ENCODE data around the gene ATP8A2.

ATP8A2 gene

DNA sequence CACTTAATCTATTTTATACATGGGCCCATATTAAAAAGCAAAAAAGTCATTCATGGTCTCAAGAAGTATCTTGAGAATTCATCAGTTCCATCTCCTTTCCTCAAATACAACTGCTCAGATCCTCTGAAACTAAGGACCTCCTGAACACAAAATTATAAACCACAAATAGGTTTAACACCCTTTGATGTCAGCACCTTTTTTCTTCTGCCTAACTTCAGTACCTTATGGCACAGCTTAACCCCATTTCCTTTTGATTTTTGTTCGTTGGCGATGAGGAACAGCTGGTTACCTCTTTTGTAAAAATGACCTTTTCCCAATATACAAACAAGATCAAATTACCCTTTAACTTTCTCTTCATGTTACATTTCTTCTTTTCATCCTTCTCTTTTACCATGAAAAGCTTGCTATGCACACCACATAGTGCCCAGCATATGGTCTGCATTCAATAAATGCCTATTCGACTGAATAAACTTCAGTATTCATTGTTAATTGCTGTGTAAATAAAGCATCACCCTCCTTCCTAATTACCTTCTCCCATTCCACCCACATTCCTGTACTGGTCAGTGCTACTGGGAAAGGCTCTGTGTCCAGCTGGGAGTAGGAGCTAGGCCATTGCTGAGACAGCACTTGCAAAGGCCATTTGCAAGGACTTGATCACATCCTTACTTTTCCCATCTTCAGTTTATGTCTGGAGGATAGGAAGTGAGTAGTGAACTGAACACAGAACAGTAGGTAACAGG, 362.1 kb downstream of the ATP8A2 start:
- Histone ChIP-seq H3K36me3 (ENCODE audit: control insufficient read depth, insufficient read depth, low read length) (no peaks in the 10 kb centered on the region), H3K27me3 (ENCODE audit: control insufficient read depth, insufficient read depth, low read length) (no peaks in the 10 kb centered on the region), H3K4me3 (ENCODE audit: low read length) (no peak overlapping the region), H3K27ac (ENCODE audit: low read depth, low read length) (no peak overlapping the region), H3K9ac (ENCODE audit: low read length) (no peak overlapping the region), H3K4me1 (ENCODE audit: control insufficient read depth, insufficient read depth, low read length) (no peaks in the 10 kb centered on the region)

DNA sequence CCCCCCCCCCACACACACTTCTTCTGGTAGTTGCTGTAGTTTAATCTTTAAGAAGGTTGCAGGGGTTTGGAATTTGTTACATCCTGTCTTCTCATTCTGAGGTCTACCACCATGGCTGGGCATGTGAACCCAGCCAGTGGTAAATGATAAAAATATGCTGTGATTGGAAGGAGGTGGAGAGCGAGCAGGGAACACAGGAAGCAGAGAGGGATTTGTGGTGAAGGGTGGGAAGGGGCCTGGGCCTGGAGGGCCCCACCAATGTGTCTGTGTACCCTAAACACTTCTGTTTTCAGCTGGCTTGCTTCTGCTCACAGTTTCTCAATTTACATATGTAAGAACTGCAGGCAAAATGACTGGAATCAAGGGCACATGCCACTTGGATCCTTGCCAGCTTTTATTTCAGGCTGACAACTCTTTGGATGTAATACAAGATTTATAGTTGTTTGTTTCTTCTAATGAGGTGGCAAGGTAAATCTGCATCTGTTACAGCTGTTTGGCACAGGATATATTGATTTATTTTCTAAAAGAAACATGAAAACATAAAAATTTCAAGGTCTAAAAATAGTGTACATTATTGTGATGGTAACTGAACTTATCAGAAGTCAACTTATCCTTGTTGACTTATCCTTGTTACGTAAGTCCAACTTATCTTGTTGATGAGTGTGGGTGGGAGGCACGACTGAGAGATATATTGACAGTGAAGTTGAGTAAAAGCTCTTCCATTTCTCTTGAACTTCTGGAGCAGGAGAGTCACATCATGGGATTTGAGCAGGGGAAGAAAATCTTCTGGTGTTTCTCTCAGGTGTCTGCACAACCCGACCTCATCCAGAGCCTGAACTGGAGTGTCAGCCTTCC, 366.8 kb downstream of the ATP8A2 start:
- H3K9ac ChIP-seq (ENCODE audit: low read length) = no peak overlapping the region
- no peak overlapping the region for H3K4me3 ChIP-seq (ENCODE audit: low read length)
- H3K27me3 ChIP-seq (ENCODE audit: control insufficient read depth, insufficient read depth, low read length) = no peaks in the 10 kb centered on the region
- no peaks in the 10 kb centered on the region for H3K36me3 ChIP-seq (ENCODE audit: control insufficient read depth, insufficient read depth, low read length)
- no peaks in the 10 kb centered on the region for H3K4me1 ChIP-seq (ENCODE audit: control insufficient read depth, insufficient read depth, low read length)
- no peak overlapping the region for H3K27ac ChIP-seq (ENCODE audit: low read depth, low read length)

DNA sequence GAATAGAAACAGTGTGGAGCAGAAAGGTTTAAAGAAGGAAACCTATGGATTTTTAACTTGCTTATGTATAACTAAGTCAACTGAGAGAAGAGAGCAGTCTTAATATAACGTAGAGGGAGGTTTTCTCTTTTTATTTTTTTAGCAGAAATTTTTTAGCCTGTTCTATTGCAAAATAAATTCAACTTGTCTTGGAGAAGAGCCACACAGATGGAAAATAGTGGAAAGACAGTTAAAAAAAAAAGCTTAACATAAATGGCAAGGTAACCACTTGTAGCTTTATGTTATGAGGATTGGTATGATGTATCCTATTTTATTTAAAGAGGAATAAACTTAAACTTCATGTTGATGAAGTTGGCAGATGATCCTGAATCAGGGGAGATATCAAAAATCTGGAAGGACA, 367.6 kb downstream of the ATP8A2 start:
- no peaks in the 10 kb centered on the region for H3K4me1 ChIP-seq (ENCODE audit: control insufficient read depth, insufficient read depth, low read length)
- H3K9ac ChIP-seq (ENCODE audit: low read length) = no peak overlapping the region
- H3K4me3 ChIP-seq (ENCODE audit: low read length) = no peak overlapping the region
- no peaks in the 10 kb centered on the region for H3K36me3 ChIP-seq (ENCODE audit: control insufficient read depth, insufficient read depth, low read length)
- H3K27ac ChIP-seq (ENCODE audit: low read depth, low read length) = no peak overlapping the region
- no peaks in the 10 kb centered on the region for H3K27me3 ChIP-seq (ENCODE audit: control insufficient read depth, insufficient read depth, low read length)

DNA sequence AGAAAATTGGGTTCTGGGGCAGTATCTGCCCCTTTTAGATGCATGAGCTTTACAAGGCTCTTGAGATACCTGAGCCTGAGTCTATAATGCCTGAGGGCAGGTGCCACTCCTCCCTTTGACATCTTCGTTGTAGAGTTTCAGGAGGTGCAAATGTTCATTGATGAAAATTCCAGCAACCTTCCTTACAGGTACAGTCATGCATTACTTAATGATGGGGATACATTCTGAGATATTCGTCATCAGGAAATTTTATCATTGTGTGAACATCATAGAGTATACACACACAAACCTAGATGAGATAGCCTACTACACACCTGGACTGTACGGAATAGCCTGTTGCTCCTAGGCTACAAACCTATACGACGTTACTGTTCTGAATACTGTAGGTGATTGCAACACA, 370.0 kb downstream of the ATP8A2 start:
- Histone ChIP-seq H3K27ac (ENCODE audit: low read depth, low read length) (no peak overlapping the region), H3K4me3 (ENCODE audit: low read length) (no peak overlapping the region), H3K9ac (ENCODE audit: low read length) (no peak overlapping the region)

DNA sequence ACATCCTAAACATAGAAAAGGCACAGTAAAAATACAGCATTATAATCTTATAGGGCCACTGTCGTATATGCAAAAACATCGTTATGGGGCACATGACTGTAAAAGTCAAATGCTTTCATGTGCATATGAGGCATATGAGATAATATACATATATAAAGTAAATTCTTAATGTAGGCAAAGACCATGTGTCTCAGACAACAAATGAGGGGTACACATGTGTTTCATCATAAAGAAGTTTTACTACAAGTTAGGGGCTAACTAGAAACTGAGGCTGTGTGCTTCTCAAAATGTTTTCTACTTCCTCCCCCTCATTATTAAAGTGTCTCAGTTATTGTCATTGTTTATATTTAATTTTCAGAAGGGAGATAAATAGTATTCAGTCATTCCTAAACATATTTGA, 370.4 kb downstream of the ATP8A2 start:
- Histone ChIP-seq H3K4me1 (ENCODE audit: control insufficient read depth, insufficient read depth, low read length) (no peaks in the 10 kb centered on the region), H3K9ac (ENCODE audit: low read length) (no peak overlapping the region), H3K27ac (ENCODE audit: low read depth, low read length) (no peak overlapping the region), H3K4me3 (ENCODE audit: low read length) (no peak overlapping the region), H3K36me3 (ENCODE audit: control insufficient read depth, insufficient read depth, low read length) (no peaks in the 10 kb centered on the region), H3K27me3 (ENCODE audit: control insufficient read depth, insufficient read depth, low read length) (no peaks in the 10 kb centered on the region)

More for the DNA sequence above, 370.0 kb downstream of the ATP8A2 start:
- no peaks in the 10 kb centered on the region for H3K4me1 ChIP-seq (ENCODE audit: control insufficient read depth, insufficient read depth, low read length)
- no peaks in the 10 kb centered on the region for H3K36me3 ChIP-seq (ENCODE audit: control insufficient read depth, insufficient read depth, low read length)
- no peaks in the 10 kb centered on the region for H3K27me3 ChIP-seq (ENCODE audit: control insufficient read depth, insufficient read depth, low read length)

DNA sequence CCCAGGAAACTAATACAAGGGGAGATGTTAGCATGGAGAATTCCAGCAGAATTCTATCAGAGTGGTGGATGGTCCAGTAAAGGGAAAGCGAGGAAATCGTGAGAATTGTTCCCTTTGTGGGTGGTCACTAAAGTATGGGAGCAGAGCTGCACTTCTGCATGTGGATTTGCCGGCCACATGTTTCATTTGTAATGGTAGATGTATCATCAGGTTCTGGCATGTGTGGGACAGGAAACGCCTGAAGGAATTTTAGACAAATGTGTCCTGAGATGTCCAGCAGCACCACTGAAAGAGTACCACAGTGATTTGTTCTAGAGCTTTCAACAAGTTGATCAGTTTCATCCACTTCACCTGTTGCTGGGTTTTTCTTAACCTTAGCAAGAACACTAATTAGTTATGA, 371.6 kb downstream of the ATP8A2 start:
- H3K4me3 ChIP-seq (ENCODE audit: low read length) = no peak overlapping the region
- no peaks in the 10 kb centered on the region for H3K36me3 ChIP-seq (ENCODE audit: control insufficient read depth, insufficient read depth, low read length)
- H3K4me1 ChIP-seq (ENCODE audit: control insufficient read depth, insufficient read depth, low read length) = no peaks in the 10 kb centered on the region
- no peak overlapping the region for H3K9ac ChIP-seq (ENCODE audit: low read length)
- no peaks in the 10 kb centered on the region for H3K27me3 ChIP-seq (ENCODE audit: control insufficient read depth, insufficient read depth, low read length)
- no peak overlapping the region for H3K27ac ChIP-seq (ENCODE audit: low read depth, low read length)

DNA sequence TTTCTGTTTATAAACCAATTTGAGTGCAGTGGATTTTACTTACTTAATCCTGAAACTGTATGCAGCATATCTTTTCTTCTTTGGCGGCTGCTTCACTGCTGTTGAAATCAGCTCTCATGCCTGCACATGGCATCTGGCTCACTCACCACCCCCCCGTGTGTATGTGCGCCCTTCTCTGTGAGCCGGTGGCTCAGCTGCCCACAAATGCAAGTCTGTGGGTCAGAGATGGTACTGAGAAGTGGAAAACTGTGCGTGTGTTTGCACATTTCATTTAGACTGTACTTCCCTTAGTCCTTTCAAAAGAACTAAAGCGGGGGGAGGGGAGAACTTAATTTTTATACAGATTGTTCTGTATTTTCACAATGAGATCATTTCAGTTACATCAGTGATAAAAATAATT, 372.4 kb downstream of the ATP8A2 start:
- H3K9ac ChIP-seq (ENCODE audit: low read length) = no peak overlapping the region
- no peaks in the 10 kb centered on the region for H3K36me3 ChIP-seq (ENCODE audit: control insufficient read depth, insufficient read depth, low read length)
- no peaks in the 10 kb centered on the region for H3K4me1 ChIP-seq (ENCODE audit: control insufficient read depth, insufficient read depth, low read length)
- H3K27me3 ChIP-seq (ENCODE audit: control insufficient read depth, insufficient read depth, low read length) = no peaks in the 10 kb centered on the region
- no peak overlapping the region for H3K4me3 ChIP-seq (ENCODE audit: low read length)
- H3K27ac ChIP-seq (ENCODE audit: low read depth, low read length) = no peak overlapping the region

DNA sequence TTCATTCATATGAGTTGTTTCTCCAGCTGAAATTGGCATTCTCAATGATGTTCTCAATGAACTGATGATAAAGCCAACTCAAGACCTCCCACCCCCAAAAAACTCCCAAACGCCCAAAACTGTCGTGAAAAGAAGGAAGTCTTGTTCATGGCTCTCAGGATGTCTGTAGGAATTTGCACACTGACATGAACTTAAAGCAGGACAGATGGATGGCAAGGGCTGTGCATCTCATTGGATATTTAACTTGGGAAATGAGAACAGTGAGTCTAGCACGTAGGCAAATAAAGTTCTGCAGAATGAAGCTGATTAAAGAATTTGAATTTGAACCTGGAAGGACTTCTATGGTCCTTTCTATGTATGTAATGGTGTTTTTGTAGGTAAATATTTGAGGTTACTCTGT, 374.4 kb downstream of the ATP8A2 start:
- no peaks in the 10 kb centered on the region for H3K27me3 ChIP-seq (ENCODE audit: control insufficient read depth, insufficient read depth, low read length)
- H3K9ac ChIP-seq (ENCODE audit: low read length) = no peak overlapping the region
- H3K27ac ChIP-seq (ENCODE audit: low read depth, low read length) = no peak overlapping the region
- H3K36me3 ChIP-seq (ENCODE audit: control insufficient read depth, insufficient read depth, low read length) = no peaks in the 10 kb centered on the region
- no peak overlapping the region for H3K4me3 ChIP-seq (ENCODE audit: low read length)
- no peaks in the 10 kb centered on the region for H3K4me1 ChIP-seq (ENCODE audit: control insufficient read depth, insufficient read depth, low read length)

DNA sequence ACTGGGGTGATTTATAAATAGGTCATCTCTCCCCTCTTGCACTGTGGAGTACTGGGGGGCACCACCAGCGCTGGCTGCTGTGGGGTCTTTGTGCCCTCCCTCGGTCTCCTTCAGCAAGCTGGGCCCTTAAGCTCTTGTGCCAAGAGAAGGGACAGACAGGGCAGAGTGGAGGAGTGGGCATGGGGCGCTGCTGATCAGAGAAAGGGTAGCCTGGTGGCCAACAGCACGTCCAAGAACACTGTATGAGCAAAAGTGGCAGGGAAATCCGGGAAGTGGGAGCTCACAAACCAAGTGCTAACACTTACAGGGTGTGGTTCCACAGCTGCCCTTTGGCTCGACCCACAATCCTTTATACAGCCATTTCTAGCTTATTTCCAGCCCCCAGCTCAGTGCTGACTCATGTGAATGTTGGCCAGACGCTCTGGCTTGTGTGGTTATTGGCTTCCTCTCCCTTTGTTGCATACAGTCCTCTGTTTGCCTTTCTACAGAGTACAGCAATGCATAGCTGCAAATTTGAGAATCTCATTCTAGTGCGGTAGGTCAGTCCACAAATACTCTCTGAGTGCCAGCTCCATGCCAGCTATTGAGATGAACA, 381.3 kb downstream of the ATP8A2 start:
- Histone ChIP-seq H3K4me3 (ENCODE audit: low read length) (no peak overlapping the region), H3K36me3 (ENCODE audit: control insufficient read depth, insufficient read depth, low read length) (no peaks in the 10 kb centered on the region), H3K27me3 (ENCODE audit: control insufficient read depth, insufficient read depth, low read length) (no peaks in the 10 kb centered on the region), H3K9ac (ENCODE audit: low read length) (no peak overlapping the region), H3K4me1 (ENCODE audit: control insufficient read depth, insufficient read depth, low read length) (no peaks in the 10 kb centered on the region), H3K27ac (ENCODE audit: low read depth, low read length) (no peak overlapping the region)

DNA sequence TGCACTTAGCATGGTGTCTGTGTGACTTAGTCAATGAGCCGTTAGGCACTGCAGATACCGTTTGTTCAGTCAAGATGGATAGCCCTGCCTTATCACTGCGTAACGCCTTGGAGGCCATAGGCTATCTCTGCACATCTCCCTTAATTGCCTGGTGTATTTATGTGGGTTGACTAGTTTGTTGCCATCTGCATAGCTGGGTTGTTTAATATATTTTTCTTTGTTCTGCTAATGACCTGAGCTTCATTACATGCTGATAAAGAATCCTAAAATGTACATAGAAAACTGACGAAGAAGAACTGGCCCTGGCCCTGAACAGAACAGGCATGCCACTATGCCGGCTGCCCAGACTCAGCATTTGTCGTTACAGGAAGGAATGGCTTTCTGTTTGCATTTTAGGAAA, 382.2 kb downstream of the ATP8A2 start:
- Histone ChIP-seq H3K4me3 (ENCODE audit: low read length) (no peak overlapping the region), H3K27ac (ENCODE audit: low read depth, low read length) (no peak overlapping the region), H3K27me3 (ENCODE audit: control insufficient read depth, insufficient read depth, low read length) (no peaks in the 10 kb centered on the region), H3K9ac (ENCODE audit: low read length) (no peak overlapping the region), H3K36me3 (ENCODE audit: control insufficient read depth, insufficient read depth, low read length) (no peaks in the 10 kb centered on the region), H3K4me1 (ENCODE audit: control insufficient read depth, insufficient read depth, low read length) (no peaks in the 10 kb centered on the region)

DNA sequence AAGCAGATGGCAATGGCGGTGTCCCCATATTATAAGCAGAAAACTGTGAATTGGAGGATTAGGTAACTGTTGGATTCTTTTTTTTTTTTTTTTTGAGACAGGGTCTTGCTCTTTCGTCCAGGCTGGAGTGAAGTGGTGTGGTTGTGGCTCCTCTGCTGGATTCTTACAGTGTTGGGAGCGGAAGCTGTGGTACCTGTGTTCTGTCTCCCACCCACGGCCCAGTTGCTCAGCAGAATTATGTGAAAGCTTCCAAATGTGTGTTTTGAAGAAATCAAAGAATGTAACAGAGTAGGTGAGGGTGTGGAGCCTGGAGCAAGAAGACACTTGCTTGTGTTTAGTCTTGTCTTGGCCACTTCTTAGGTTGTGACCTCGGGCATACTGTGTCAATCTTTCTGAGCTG, 384.5 kb downstream of the ATP8A2 start:
- no peak overlapping the region for H3K9ac ChIP-seq (ENCODE audit: low read length)

DNA sequence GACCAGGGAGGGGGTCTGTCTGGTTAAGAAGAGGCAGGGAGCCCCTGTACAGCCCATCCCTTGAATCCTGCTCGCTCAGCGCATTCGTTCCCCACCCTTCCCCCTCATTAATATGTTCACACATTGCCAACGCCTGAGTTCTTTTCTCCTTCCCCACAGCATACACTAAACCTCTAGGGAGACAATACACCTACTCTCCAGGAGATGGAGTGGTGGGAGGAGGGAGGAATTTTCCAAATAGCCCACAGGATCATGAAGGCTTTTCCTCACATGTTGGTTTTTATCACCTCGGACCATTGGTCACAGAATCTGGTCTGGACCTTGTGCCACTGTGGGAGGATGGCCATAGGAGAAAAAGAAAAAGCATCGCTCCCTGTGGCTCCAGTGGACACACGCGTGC, 385.1 kb downstream of the ATP8A2 start:
- no peak overlapping the region for H3K4me3 ChIP-seq (ENCODE audit: low read length)
- no peak overlapping the region for H3K9ac ChIP-seq (ENCODE audit: low read length)
- no peaks in the 10 kb centered on the region for H3K4me1 ChIP-seq (ENCODE audit: control insufficient read depth, insufficient read depth, low read length)
- no peaks in the 10 kb centered on the region for H3K36me3 ChIP-seq (ENCODE audit: control insufficient read depth, insufficient read depth, low read length)
- H3K27me3 ChIP-seq (ENCODE audit: control insufficient read depth, insufficient read depth, low read length) = no peaks in the 10 kb centered on the region
- H3K27ac ChIP-seq (ENCODE audit: low read depth, low read length) = no peak overlapping the region

More for the DNA sequence above, 384.5 kb downstream of the ATP8A2 start:
- no peak overlapping the region for H3K4me3 ChIP-seq (ENCODE audit: low read length)
- no peaks in the 10 kb centered on the region for H3K36me3 ChIP-seq (ENCODE audit: control insufficient read depth, insufficient read depth, low read length)
- no peak overlapping the region for H3K27ac ChIP-seq (ENCODE audit: low read depth, low read length)
- no peaks in the 10 kb centered on the region for H3K27me3 ChIP-seq (ENCODE audit: control insufficient read depth, insufficient read depth, low read length)
- no peaks in the 10 kb centered on the region for H3K4me1 ChIP-seq (ENCODE audit: control insufficient read depth, insufficient read depth, low read length)
